Memory B cell (primary cell): ENCODE data around the gene STK35.
"Not testable (repeated sequence)": the region's sequence is repeated elsewhere in the genome, so short reads cannot be mapped to it uniquely, and the experiment has no call there.

ENCODE experiments used
- ATAC-seq: fragments of 150-1000 bp; cut with Tn5 transposase; 2 replicates; pipeline ENCODE4 v1.10.0; 2021; ENCODE audit warnings: low read depth, mild to moderate bottlenecking, moderate library complexity
- DNase-seq, 2 donors: peaks; one replicate each; pipeline ENCODE4 v3.0.0; 2022; ENCODE audit warnings: low spot score in 2 of 2
- H3K27ac Mint-ChIP-seq: one replicate; pipeline ENCODE4 v1.8.0; 2022; ENCODE audit warnings: mild to moderate bottlenecking, moderate library complexity, mixed read lengths
- H3K27me3 Mint-ChIP-seq: one replicate; pipeline ENCODE4 v1.8.0; 2022; ENCODE audit warnings: mixed read lengths
- H3K36me3 Mint-ChIP-seq: one replicate; pipeline ENCODE4 v1.8.0; 2022; ENCODE audit warnings: mild to moderate bottlenecking, mixed read lengths
- H3K4me1 Mint-ChIP-seq: one replicate; pipeline ENCODE4 v1.8.0; 2022; ENCODE audit warnings: mixed read lengths
- H3K4me3 Mint-ChIP-seq: one replicate; pipeline ENCODE4 v1.8.0; 2022; ENCODE audit warnings: mild to moderate bottlenecking, moderate library complexity, mixed read lengths
- H3K9me3 Mint-ChIP-seq: one replicate; pipeline ENCODE4 v1.8.0; 2022; ENCODE audit warnings: mixed read lengths

The STK35 gene

DNA sequence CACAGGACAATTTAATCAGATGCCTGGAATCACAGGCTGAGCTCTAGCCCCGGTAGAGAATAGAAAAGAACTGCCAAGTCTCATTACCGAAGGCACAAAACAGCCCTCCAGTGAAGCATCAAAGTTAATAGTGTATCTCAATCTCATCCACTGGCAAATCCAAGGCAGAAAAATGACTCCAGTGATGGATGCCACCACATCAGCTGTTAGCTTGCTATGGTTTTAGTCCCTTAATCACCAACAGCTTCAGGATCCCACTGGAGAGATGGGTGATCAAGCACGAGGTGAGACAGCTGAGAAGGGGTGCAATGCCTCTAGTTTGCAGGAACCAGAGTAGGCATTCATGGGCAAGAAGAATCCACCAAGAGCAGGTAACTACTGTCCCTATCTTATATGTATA lies 81.8 kb downstream of the STK35 start:
- H3K9me3 Mint-ChIP-seq, result peaks cover 3% of the 10 kb centered on the region
- H3K27me3 Mint-ChIP-seq, result peaks cover 7% of the 10 kb centered on the region
- H3K4me1 Mint-ChIP-seq, result no peaks in the 10 kb centered on the region
- H3K4me3 Mint-ChIP-seq, result no peak overlapping the region
- peaks cover 3% of the 10 kb centered on the region for H3K36me3 Mint-ChIP-seq
- ATAC-seq (no peak), DNase-seq (no peak)
- no peak overlapping the region for H3K27ac Mint-ChIP-seq

GRCh38 chr20:2184933-2185332 lies 83.3 kb downstream of the STK35 start:
- H3K36me3 Mint-ChIP-seq, H3K4me3 Mint-ChIP-seq, ATAC-seq, H3K27me3 Mint-ChIP-seq, H3K4me1 Mint-ChIP-seq, H3K9me3 Mint-ChIP-seq, H3K27ac Mint-ChIP-seq, DNase-seq: not testable (repeated sequence)

DNA sequence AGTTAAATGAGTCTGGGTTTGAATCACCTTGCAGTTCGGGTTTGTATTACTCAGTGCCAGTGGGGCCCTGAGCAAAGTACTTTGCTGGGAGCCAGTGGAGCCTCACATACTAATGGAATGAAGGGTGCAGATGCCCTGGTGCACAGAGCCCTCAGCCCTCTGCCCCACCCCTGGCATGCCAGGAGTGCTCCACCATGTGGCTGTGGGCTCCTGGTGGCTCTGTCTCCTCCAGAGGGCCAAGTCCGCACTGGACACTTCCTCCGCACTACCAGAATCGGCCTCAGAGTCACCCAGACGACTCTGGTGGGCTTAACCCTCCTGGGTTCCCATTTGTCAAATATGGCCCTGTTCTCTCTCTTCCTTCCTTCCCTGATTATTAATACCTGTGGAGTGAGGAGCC lies 94.0 kb downstream of the STK35 start:
- Mint-ChIP-seq H3K4me3 (no peak overlapping the region), H3K36me3 (no peaks in the 10 kb centered on the region), H3K27ac (no peak overlapping the region), H3K27me3 (peaks cover 8% of the 10 kb centered on the region), H3K9me3 (no peaks in the 10 kb centered on the region), H3K4me1 (no peaks in the 10 kb centered on the region)
- no peak for ATAC-seq
- no peak for DNase-seq

DNA sequence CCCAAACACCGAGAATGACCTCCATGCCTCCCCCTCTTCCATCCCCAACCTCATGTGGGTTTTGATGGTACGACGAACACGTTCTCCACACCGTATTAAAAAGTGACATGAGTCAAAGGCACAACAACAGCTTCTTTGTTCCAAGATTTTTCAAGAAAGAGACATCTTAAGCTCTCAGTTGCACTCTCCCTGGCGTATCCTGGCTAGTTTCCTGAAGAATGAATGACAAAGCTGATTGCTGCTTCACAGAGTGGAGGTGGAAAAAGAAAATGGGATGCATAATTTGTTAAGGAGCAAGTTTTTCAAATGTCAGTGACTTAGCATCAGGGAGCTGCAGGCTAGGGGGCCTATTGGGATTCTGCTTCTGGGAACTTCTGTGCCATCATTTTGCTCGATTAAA lies 95.5 kb downstream of the STK35 start:
- no peaks in the 10 kb centered on the region for H3K4me1 Mint-ChIP-seq
- ATAC-seq (no peak), DNase-seq (no peak)
- no peaks in the 10 kb centered on the region for H3K36me3 Mint-ChIP-seq
- no peaks in the 10 kb centered on the region for H3K9me3 Mint-ChIP-seq
- H3K27me3 Mint-ChIP-seq, result peaks cover 8% of the 10 kb centered on the region
- H3K27ac Mint-ChIP-seq, result no peak overlapping the region
- H3K4me3 Mint-ChIP-seq, result no peak overlapping the region
